Gastroesophageal sphincter (tissue), 4 donors: ENCODE measurements around the gene PARVG. TPM values are rescaled to one million over a fixed set of nuclear protein-coding genes. Genes with fewer than 3 reads are reported as not detected.

Experiments
- ATAC-seq: fragments of 150-250 bp; one replicate; pipeline ENCODE4 v1.9.1; 2016; ENCODE audit warnings: mild to moderate bottlenecking, moderate library complexity
- H3K27ac ChIP-seq, 4 donors: fragments of 200-600 bp; sonication (generic) in 3 of 4; 1 replicate in 3 of 4; 2 replicates in 1 of 4; pipeline ENCODE4 v1.5.1; 2016 to 2019
- H3K27me3 ChIP-seq: fragments of 200-600 bp; sonication (generic); one replicate; pipeline ENCODE4 v1.5.1; 2019
- H3K36me3 ChIP-seq, 2 donors: fragments of 200-600 bp; sonication (generic); one replicate each; pipeline ENCODE4 v1.5.1; 2019; ENCODE audit warnings: control low read depth in 1 of 2
- H3K4me1 ChIP-seq, 3 donors: fragments of 200-600 bp; sonication (generic); 1 replicate in 2 of 3; 2 replicates in 1 of 3; pipeline ENCODE4 v1.5.1; 2016 to 2019; ENCODE audit warnings: control low read depth in 2 of 3
- H3K4me3 ChIP-seq, 2 donors: fragments of 200-600 bp; sonication (generic); one replicate each; pipeline ENCODE4 v1.5.1; 2019; ENCODE audit warnings: mild to moderate bottlenecking in 1 of 2, moderate library complexity in 1 of 2
- H3K9me3 ChIP-seq, 3 donors: fragments of 200-600 bp; sonication (generic); one replicate each; pipeline ENCODE4 v1.5.1; 2017 to 2019; ENCODE audit warnings: control low read depth in 2 of 3
- CTCF ChIP-seq, 4 experiments: fragments of 200-600 bp in 2 of 4; fragments of 450-650 bp in 2 of 4; sonication (generic) in 1 of 4; IDR thresholded peaks; one replicate each; pipeline ENCODE4 v1.5.1; 2017 to 2019; ENCODE audit warnings: antibody characterized with exemption in 4 of 4, mild to moderate bottlenecking in 2 of 4, moderate library complexity in 2 of 4
- EP300 ChIP-seq: sonication (generic); formaldehyde crosslinking; IDR thresholded peaks from one replicate; pipeline ENCODE4 v1.6.1; 2017; ENCODE audit warnings: antibody characterized with exemption, mild to moderate bottlenecking
- POLR2A ChIP-seq, 2 donors: fragments of 450-650 bp; IDR thresholded peaks; one replicate each; pipeline ENCODE4 v1.6.1; 2017; ENCODE audit warnings: antibody characterized with exemption in 2 of 2, mild to moderate bottlenecking in 2 of 2, moderate library complexity in 1 of 2
- POLR2AphosphoS5 ChIP-seq: sonication (generic); formaldehyde crosslinking; IDR thresholded peaks from one replicate; pipeline ENCODE4 v1.6.1; 2017; ENCODE audit warnings: antibody characterized with exemption
- WGBS, 2 donors: methylation state at CpG; one replicate each; pipeline ENCODE4 v1.1.5; 2018; ENCODE audit warnings: low coverage in 1 of 2; 5-methylcytosine and 5-hydroxymethylcytosine counted together
- total RNA-seq, 4 donors: library from RNA; depleted of rRNA; stranded (reverse); fragments of >200 nt; gene quantifications; one replicate each; pipeline ENCODE4 v1.1.0, GENCODE V29; 2016

PARVG gene
- total RNA-seq, 4 donors from 2014 or later: 7.0 to 18.2 (median 11.3) TPM

- Histone ChIP-seq H3K27ac (no peak overlapping the region), H3K36me3 (no peaks in the 10 kb centered on the region), H3K9me3 (no peaks in the 10 kb centered on the region), H3K4me1 (no peaks in the 10 kb centered on the region), H3K4me3 (no peak overlapping the region), H3K27me3 (peaks cover 51% of the 10 kb centered on the region)
- no peak for TF ChIP-seq POLR2AphosphoS5
- TF ChIP-seq EP300: no peak
- TF ChIP-seq POLR2A (IDR thresholded peaks at IDR 0.05): no peak
- no peak for TF ChIP-seq CTCF (IDR thresholded peaks at IDR 0.05)
- 63 to 90% methylated on average over 5 to 11 of the region's 11 CpGs for WGBS, 2 donors
- ATAC-seq: no peak
These were observed 21.6 kb downstream of the PARVG start for GRCh38 chr22:44202261-44202789.

- Histone ChIP-seq H3K4me3 (no peak overlapping the region), H3K36me3 (no peaks in the 10 kb centered on the region), H3K27ac (no peak overlapping the region), H3K9me3 (no peaks in the 10 kb centered on the region), H3K4me1 (no peaks in the 10 kb centered on the region), H3K27me3 (peaks cover 51% of the 10 kb centered on the region)
- no peak for ATAC-seq
- WGBS, 2 donors: 58 to 82% methylated on average over 4 to 5 of the region's 6 CpGs
- TF ChIP-seq POLR2AphosphoS5 (no peak), POLR2A (IDR thresholded peaks at IDR 0.05) (no peak), CTCF (IDR thresholded peaks at IDR 0.05) (no peak), EP300 (no peak)
These were observed 22.5 kb downstream of the PARVG start for GRCh38 chr22:44203203-44203602.

GRCh38 chr22:44204739-44205515 is 24.2 kb downstream of the PARVG start:
- Histone ChIP-seq H3K4me3 (no peak overlapping the region), H3K9me3 (peaks cover 0 to 14% (median 0%) of the 10 kb centered on the region in 3 donors), H3K4me1 (no peaks in the 10 kb centered on the region), H3K36me3 (no peaks in the 10 kb centered on the region), H3K27ac (no peak overlapping the region), H3K27me3 (peaks cover 41% of the 10 kb centered on the region)
- TF ChIP-seq EP300 (no peak), POLR2A (IDR thresholded peaks at IDR 0.05) (no peak), POLR2AphosphoS5 (no peak), CTCF (IDR thresholded peaks at IDR 0.05) (no peak)
- no peak for ATAC-seq
- 100% methylated on average over 3 of the region's 16 CpGs; no CpG with 5 or more reads in 1 of the 2 donors for WGBS, 2 donors

GRCh38 chr22:44205516-44206329 is 25.0 kb downstream of the PARVG start:
- ATAC-seq: no peak
- Histone ChIP-seq H3K27ac (no peak overlapping the region), H3K4me3 (no peak overlapping the region), H3K9me3 (peaks cover 0 to 16% (median 0%) of the 10 kb centered on the region in 3 donors), H3K36me3 (no peaks in the 10 kb centered on the region), H3K4me1 (no peaks in the 10 kb centered on the region), H3K27me3 (peaks cover 34% of the 10 kb centered on the region)
- TF ChIP-seq CTCF (IDR thresholded peaks at IDR 0.05) (no peak), EP300 (no peak), POLR2A (IDR thresholded peaks at IDR 0.05) (no peak), POLR2AphosphoS5 (no peak)
- 96% methylated on average over 4 of the region's 16 CpGs; no CpG with 5 or more reads in 1 of the 2 donors for WGBS, 2 donors
